ENCODE results near the gene TECPR1.
A peak's percentile ranks its signal among the peaks of the same experiment; 100 is the strongest.

The TECPR1 gene

DNA sequence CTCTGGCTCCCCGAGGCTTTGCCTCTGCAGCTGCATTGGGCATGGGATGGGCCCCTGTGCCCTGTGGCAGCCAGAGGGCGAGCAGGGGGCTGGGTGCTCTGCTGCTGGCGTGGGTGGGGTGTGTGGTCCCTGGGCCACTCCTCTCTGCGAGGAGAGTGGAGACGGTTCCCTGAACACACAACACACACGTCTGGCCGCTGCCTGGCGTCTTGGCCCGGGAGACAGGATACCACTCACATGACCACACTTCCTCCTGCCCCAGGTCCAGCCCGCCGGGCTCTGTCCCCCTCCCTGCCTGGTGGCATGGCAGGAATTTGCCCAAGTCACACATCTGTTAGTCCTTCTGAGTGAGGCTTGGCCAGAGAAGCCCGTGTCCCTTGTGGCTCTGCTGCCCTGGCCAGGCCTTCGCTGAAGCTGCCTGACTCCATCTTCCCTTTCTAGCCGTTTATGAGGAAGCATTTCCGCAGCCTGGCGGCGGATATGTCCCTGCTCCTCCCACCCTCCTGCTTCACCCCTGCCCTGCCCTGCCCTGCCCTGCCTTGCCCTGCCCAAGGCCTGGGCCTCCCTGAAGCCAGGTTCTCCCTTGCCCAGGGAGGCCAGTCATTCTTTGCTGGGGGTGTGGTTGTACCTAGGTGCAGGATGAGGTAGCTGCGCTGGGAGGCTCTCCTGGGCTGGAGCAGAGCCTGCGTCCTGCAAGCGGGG, 32.5 kb upstream of the TECPR1 start:
- peak; percentile 71 for DNase-seq (ENCODE audit: low spot score)

DNA sequence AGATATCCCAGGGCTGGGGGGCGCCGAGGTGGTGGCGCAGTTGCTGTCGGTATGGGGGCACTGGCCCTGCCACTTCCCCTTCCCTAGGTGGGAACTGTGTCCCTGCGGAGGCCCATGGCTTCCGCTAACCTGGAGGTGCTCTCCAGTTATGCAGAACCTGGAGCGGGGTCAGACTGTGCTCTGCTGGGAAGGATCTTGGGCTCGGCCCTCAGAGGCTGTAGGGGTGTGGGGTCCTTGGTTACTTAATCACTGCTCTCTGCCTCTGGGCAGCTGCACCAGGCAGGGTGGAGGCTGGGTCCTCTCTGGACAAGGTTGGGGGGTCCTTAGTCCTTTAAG, 31.8 kb upstream of the TECPR1 start:
- DNase-seq (ENCODE audit: low spot score): no peak

DNA sequence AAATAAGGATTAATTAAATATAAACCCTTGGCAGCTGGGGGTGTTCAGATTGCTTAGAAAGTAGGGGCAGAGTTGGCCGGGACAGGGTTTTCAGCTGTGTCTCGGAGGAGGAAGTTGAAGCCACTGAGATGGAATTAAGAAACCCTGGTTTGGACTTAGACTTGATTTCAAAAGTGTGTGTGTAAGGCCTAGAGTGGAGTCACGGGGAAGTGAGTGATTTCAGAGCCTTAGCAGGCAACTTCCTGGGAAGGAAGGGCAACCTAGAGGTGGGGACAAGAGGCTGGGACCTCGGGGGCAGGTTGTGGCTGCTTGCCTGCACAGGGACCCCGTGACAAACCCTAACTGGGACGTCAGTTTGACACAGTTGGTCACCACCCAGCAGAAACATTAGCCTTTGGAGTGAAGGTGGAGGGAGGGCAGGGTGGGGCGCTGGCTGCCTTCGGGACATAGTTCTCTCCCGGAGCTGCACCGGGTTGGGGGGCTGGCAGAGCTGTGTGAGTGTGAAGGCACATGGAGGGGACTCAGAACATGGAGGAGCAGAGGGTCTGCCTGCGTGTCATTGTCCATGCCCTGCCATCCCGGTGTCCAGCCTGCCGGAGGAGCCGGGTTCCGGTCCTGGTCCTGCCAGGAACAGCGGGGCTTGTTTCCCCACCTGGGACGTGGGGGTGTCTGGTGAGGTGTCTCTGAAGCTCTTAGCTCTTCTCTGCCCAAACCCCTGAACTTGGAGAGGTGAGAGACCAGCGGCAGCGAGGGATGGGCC, 31.3 kb upstream of the TECPR1 start:
- DNase-seq (ENCODE audit: low spot score): peak; percentile 66

DNA sequence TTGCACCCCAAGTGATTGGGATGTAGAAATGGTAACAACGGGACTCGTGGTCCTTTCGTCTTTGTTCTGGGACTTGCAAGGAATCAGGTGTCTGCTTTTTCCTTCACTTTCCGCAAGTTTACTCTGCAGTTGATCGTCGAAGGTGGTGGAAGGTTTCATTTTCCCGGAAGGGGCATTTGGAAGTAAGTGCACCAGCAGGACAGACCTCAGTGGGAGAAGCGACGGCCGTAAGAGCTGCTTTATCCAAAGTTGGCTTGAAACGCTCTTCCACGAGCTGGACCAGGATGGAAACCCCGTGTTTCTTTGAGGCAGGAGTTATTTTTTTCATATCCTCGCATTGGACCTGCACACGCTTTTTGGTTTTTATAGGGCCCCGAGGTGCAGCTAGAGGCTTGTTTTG, 30.7 kb upstream of the TECPR1 start:
- DNase-seq (ENCODE audit: low spot score): no peak

DNA sequence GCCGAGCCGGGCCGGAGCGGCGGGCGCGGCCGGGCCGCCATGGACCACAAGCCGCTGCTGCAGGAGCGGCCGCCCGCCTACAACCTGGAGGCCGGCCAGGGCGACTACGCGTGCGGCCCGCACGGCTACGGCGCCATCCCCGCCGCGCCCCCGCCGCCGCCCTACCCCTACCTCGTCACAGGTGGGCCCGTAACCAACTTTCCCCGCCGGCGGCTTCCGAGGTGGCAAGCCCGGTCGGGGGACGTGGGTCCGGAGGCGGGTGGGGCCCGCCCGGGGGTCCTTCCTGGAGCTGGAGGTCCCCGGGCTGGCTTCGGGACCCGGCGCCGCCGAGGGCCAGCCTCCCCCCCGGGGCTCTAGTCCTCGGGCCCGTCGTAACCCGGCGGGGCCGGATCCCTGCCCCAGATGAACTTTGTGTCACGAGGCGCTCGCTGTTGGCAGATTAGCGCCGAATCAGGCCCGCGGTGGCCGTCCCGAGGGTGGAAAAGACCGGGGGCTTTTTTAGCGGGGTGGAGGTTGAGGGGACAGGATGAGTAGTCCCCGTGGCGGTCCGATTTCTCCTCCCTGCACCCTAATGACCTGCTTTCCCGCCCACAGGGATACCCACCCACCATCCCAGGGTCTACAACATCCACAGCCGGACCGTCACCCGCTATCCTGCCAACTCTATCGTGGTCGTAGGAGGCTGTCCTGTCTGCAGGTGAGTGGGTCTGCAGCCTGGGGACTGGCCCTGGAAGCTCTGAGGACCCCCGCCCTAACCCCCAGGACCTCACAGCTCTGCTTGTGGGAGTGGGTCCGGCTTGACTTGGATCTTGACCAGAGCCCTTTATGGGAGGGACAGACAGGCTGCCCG, 29.9 kb upstream of the TECPR1 start:
- DNase-seq (ENCODE audit: low spot score): no peak

DNA sequence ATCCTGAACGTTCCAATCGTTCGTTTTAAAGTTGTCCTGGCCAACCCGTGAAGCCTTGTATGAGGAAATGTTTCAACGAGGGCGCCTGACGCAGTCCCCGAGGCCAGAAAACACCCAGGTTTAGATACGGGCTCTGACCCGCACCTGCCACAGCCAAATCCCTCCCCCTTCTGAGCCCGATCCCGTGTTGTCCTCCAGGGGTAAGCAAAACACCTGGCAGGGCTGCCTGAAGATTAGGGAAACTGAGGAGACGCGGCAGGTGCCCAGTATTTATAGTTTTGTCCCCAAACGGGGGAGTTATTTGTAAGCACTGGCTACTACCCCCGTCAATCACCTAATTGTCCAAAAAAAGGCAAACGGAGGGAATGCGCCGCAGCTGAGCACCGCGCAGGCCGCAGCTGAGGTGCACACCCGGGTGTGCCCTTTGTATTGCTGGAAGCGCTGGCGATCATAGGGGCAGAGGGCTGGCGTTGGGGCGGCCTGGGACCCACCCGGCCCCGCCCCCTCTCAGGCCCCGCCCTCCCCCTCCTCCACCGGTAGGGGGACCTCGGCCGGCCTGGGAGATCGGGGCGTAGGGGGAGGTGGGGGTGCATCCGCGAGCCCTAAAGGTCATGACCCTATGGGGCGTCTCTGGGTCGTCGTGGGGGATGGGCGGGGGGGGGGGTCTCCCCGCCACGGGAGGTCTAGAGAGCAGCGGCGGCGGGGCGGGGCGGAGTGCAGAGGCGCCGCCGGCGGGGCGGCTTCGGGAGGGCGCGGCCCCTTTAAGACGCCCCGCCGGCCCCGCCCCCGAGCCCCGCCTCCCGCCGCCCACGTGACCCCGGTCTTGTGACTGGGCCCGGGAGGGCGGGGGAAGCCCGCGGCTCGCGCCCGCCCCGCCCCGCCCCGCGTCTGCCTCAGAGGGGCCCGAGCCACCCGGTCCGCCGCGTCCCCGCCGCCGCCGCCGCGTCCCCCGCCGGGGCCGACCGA, 29.0 kb upstream of the TECPR1 start, which contains the start of gene BRI3:
TSS of gene BRI3 (plus strand) at position 896 of the 966 bp plus-strand sequence. CDS start 110 bp downstream, outside the sequence.
- peak; percentile 89 for DNase-seq (ENCODE audit: low spot score)

DNA sequence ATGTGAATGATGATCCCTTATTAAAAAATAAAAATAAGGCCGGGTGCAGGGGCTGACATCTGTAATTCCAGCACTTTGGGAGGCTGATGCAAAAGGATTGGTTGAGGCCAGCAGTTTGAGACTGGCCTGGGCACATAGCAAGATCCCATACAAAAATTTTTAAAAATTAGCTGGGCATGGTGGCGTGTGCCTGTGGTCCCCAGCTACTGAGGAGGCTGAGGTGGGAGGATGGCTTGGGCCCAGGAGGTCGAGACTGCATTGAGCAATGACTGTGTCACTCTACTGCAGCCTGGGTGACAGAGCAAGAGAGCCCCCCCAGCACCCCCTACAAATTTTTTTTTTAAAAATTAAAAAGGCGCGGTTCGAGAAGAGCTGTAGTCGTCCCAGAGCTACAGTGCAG, 28.3 kb upstream of the TECPR1 start:
- DNase-seq (ENCODE audit: low spot score): no peak

DNA sequence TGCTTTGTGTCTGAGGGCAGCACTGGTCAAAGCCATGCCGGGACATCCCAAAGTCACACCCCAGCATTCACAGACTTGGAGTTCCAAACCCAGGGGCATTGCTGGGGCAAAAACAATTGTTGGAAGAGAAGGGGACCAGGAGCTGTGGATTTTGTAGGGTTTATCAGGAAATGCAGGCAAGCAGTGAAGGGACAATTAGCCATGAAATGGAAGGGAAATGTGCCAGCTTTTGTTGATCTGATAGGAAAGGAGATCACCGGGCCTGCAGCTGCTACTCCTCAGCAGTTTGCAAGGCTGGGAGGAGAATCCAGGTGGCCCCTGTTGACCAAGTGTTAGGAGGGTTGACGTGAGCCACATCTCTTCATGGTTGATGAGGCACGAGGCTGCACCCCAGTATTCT, 26.9 kb upstream of the TECPR1 start:
- no peak for DNase-seq (ENCODE audit: low spot score)

DNA sequence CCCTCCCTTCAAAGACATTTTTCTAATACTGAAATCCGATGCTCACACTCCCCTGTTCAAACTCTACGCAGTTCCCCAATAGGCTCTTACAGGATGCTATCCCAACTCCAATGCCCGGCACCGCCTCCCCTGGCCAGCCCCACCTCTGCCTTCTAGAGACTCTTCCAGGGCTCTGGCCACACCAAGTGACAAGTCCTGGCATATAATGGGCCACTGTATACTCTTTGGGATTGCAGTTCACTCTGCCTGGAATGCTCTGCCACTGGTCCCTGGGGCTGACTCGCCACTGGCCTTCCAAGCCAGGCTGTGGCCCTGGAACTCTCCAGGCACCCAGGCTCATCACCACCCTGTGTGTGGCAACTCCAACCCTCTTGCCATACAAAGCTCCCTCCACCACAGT, 26.4 kb upstream of the TECPR1 start:
- DNase-seq (ENCODE audit: low spot score): no peak

DNA sequence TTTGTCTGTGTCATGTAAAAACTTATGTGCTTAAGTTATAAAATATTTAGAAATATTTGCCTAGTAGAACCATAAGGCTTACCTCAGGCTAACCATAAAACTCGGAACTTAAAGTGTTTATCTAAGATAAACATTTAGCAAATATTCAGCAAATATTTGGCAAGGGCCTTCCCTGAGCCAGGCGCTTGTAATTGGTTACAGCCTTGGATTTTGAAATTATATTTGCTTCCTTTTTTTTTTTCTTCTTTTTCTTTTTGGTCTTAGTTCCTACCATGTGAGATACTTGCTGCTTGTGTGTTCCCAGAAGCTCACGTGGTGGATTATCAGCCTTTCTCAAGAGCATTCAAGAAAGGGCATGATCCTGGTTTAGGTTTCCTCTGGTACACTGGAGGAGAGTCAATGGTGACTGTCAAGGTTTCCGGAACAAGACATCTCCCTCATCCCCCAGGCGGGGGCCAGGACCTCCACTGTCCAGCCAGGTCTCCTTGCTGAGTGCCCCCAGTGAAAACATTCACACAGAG, 24.3 kb upstream of the TECPR1 start:
- no peak for DNase-seq (ENCODE audit: low spot score)

DNA sequence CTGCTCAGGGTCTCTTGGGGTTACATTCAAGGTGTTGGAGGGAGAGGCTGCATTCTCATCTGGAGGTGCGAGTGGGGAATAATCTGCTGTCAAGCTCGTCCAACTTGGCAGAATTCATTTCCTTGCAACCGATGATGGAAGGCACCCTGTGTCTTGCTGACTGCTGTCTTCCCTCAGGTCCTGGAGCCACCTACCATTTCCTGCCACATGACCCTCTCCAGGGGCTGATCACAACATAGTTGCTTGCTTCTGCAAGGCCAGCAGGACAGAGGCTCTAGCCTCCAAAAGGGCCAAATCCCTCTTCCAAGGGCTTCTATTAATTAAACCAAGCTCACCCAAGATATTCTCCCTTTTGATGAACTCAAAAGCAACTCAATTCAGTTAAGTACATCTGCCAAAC, 15.3 kb upstream of the TECPR1 start:
- no peak for DNase-seq (ENCODE audit: low spot score)

DNA sequence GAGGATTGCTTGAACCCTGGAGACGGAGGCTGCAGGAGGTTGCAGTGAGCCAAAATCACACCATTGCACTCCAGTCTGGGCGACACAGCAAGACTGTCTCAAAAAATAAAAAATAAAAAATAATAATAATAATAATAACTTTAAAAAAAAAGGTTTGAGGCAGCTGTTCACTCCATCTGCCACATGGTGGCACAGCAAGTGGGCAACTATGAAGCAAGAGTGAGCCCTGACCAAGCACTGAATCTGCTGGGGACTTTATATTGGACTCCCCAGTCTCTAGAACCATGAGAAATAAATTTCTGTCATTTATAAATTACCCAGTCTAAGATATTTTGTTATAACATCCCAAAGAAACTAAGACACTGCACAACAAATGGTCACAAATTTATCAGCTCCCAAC, 14.8 kb upstream of the TECPR1 start:
- no peak for DNase-seq (ENCODE audit: low spot score)

DNA sequence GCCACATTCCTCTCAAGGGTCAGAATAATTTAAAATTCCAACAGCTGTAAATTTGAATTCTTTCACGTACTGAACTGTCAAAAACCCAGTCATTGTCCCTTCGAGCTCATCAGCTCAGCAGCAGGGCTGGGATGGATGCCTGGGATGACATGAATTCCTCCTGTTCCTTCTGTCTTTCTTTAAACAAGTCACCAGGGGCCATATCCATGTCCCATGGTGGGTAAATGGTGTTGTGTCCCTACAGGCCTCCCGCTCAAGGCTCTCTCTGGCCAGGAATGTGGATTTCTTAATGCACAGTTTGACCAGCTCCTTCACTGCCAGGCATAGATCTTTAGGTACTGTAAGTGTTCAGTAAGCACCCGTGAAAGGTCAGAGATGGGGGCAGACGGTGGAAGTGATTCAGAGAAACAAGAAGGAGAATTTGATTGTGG, 13.8 kb upstream of the TECPR1 start:
- DNase-seq (ENCODE audit: low spot score): no peak

DNA sequence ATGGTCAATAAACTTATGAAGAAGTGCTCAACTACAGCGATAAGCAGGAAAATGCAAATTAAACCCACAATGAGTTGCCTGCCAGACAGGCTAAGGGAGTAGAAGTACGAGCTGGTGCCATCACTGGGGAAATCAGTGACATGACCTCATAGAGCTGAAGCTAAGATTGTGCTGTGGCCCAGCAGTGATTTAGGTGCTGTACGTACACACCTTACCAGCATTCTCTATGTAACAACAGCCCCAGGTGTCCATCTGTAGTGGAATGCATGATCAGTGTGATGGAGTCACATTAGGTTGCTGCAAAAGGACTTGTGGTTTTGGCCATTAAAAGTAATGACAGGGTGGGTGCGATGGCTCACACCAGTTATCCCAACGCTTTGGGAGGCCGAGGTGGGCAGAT, 5.7 kb upstream of the TECPR1 start:
- DNase-seq (ENCODE audit: low spot score): no peak

DNA sequence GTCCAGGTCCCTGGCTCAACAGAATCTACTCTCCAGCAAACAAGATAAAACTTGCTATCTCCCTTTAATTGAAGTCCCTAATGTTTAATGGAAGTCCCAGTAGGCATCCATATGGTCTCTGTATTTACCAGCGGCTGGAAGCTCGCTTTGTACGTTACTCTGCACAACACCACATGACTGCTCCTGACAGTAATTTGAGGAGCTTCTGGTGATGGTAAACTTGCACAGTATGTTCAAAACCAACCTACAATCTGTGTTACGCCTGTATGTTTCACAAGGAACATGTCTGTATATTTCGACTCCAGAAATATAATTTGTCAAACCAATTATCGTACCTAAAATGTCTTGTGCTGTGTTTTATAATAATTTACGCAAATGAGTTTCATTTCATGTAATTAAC, 4.4 kb upstream of the TECPR1 start:
- DNase-seq (ENCODE audit: low spot score): no peak

DNA sequence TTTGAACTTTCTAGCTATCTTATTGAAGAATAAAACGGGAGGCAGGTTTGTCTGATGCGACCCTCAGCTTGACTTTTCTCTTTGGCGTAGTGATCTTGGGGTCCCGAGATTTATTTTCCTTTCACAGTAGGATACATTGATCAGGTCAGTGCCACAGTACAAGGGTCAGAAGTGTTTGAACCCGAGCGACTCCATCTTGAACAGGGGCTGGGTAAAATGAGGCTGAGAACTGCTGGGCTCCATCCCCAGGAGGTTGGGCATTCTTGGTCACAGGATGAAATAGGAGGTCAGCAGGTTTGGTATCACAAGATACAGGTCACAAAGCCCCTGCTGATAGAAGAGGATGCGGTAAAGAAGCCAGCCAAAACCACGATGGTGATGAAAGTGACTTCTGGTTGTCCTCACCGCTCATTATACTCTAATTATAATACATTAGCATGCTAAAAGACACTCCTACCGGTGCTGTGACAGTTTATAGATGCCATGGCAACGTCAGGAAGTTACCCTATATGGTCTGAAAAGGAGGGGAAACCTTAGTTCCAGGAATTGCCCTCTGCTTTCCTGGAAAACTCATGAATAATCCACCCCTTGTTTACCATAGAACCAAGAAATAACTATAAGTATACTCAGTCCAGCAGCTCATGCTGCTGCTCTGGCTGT, 3.0 kb upstream of the TECPR1 start:
- DNase-seq (ENCODE audit: low spot score): no peak

DNA sequence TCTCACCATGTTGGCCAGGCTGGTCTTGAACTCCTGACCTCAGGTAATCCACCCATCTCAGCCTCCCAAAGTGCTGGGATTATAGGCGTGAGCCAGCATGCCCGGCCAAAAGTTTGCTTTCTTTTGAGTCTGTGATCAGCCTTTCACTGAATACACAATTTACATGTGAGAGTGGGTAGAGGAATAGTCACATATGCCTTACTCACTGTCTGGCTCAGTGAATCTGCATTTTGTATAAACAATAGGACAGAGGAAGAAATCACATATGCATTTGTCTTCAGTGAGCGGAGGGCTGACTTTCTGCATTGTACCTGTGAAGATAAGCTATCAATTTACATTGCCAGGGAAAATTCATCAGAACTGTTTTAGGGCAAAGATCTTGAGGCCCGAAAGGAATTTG, 2.5 kb upstream of the TECPR1 start:
- no peak for DNase-seq (ENCODE audit: low spot score)

DNA sequence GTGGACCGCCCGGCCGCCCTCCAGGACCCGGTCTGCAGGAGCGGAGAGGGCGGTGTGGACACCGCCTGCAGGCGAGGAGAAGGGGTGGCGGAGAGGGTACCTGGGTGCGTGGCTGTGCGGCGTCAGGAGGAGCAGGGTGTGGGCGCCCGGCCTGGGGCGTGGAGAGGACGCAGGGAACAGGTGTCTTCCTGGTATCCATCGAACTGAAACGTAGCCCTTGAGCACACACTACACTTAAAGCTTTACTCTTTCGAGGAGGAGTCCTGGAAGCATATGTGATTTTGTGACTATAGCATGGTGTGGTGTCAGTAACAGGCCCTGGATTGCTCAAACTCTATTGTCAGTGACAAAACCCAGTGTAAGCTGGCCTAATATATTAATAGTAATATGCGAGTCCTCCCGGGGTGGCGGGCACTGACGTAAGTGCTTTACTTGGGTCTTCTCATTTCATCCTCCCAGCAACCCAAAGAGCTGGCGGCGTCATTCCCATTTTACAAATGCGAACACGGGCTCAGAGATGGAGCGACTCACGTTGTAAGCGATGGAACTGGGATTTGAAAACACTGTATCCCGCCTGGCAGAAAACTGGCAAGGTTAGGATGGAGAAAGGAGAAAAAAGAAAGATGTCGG, 508 bp upstream of the TECPR1 start:
- no peak for DNase-seq (ENCODE audit: low spot score)

DNA sequence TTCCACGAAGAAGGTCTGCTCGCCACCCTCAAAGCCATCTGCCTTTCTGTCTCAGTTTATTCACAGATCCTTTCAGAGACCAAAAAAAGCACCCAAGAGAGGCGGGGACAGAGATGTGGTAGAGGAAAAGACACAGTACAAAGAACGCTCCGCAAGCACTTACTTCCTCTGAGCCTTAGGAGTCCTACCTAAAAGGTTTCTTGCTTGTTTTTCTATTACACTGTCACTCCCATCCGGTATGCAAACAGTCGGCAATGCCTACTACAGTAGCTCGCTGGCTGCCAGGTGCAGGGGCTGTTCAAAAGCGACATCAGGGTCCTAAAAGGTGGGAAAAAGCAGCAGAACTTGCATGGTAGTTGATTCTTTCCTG, 816 bp downstream of the TECPR1 start:
- no peak for DNase-seq (ENCODE audit: low spot score)

DNA sequence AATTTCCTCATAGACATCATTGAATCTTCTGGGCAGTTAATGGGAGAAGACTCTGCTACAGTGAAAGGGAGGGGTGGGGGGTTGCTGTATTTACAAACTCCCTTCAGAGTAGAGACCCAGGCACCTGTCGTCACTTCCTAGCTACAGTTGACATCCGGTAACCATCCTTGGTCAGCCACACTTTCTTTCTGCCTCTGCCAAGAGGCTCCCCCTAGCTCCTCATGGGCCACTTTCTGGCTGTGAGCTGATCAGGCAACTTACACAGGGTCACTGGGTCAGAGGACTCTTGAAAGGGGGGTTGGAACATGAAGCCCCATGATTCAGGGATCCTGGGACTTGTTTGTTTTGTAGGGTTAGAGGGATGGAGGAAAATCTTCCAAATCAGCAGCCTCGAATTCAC, 1.2 kb downstream of the TECPR1 start:
- no peak for DNase-seq (ENCODE audit: low spot score)
